HG02938 (cell line): ENCODE data around the gene STARD13.
A peak's percentile ranks its signal among the peaks of the same experiment; 100 is the strongest.

ENCODE experiments used
- ATAC-seq: cut with Tn5 transposase; IDR thresholded peaks from one replicate; pipeline ENCODE4 v1.9.1; 2021; ENCODE audit warnings: mild to moderate bottlenecking, moderate library complexity; ENCODE audit not compliant: unreplicated experiment

The STARD13 gene

GRCh38 chr13:33310245-33311038 is 24.9 kb upstream of the STARD13 start:
- ATAC-seq = no peak

DNA sequence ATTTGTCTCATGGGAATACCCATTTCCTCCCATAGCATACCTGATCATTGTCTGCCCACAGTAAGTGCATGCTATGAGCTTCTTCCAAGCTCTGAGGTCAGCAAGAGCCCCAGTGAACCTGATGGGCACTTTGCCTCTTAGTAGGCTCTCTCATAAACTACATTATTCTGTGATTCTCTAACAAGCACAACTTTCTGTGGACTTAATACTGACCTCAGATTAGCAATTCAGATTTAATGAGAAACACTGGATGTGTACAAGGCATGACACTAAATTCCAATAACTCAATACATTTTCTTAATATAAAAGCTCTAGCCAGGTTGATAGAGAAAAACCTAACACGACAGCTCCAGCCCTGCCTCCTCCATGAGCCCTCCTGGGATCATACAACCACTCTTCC is 23.3 kb upstream of the STARD13 start:
- ATAC-seq = no peak

DNA sequence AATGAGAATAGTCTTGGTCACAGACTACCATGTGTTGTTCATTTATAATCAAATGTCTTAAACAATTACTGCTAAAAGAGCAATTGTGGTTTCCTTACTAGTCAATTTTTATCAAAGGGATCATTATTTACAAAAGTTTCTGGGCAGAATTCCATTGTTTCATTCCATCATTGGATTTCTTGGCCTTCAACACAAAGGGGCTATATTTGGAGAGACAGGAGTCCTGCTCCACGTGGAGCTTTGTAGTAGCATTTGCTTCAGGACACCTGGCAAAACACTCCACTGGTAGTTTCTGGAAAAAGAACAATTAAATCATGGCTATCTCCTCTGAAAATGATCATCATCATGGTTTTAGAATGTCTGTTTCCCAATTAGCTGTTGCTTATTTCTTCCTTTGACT is 22.3 kb upstream of the STARD13 start:
- no peak for ATAC-seq

GRCh38 chr13:33303855-33304597 is 18.5 kb upstream of the STARD13 start:
- no peak for ATAC-seq

DNA sequence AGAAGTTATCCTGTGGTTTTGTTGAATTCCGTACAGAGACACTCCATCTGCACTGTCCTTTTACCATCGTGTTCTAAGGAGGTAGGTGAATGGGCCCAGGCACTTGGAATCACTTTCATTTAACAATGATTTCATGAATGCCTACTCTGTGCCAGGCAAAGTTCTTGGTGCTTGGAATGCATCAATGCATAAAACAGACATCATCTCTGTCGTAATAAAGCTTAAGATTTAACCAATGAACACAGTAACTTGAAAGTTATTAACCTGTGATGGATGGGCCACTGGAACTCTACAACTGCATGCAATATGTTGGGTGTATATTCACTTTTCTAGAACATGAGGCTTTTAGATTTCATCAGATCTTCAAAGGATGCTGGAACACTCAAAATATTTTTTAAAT is 14.1 kb upstream of the STARD13 start:
- ATAC-seq = no peak

- ATAC-seq = no peak
Measured at GRCh38 chr13:33296793-33297425, 11.4 kb upstream of the STARD13 start.

DNA sequence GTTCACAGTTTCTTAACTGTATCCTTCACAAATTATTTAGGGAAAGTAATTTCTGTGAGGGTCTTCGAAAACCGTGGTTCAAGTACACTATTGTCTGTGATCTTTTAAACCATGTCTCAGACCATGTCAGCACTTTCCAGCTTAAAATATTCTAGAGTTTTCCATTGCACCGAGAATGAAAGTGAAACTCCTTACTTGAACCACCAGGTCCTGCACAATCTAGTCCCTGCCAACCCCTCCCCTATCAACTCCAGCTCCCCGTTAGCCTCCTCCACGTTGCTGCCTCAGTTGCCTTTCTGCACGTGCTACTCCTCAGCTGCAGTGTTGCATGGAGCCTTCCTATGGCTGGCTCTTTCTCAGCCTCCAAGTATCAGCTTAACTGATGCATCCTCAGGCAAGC is 7.2 kb upstream of the STARD13 start:
- ATAC-seq = no peak

- ATAC-seq = no peak
Measured at GRCh38 chr13:33290421-33290965, 4.9 kb upstream of the STARD13 start.

DNA sequence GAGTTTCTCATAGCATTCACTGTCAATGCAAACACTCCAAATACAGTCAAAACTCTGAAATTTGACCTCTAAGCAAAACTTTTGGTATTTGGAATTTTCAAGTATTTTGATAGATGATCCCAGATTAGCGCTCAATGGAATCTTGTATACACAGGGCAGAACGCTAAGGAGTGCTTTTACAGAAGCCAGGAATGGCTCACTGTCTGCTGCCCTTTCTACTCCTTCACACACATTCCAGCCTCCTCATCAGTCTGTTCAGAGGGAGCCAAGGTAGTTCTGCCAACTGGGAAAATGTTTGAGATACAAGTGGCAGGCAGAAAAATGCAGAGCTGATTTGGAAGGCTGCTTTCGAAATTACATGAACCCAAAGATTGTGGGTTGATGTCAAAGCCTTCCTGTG is 4.4 kb upstream of the STARD13 start:
- no peak for ATAC-seq

GRCh38 chr13:33287142-33287882 is 1.8 kb upstream of the STARD13 start:
- ATAC-seq = no peak

DNA sequence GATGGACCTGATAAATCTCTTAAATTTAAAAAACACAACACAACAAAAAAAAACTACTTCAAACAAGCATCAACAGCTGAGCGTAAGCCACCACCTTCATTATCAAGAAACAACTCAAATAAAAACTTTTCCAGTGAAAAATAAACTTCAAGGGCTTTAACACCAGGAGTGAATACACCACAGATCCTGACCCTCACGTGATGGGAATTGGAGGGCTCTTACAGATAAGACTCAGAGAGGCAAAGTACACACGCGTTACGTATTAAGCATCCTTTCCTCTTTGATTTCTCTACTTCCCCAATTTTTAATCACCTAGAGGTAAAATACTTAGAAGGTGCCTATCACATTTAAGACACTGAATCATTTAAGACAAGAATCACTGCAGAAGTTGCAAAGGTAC is 573 bp upstream of the STARD13 start:
- no peak for ATAC-seq

- peak; percentile 22 for ATAC-seq
Measured at GRCh38 chr13:33284916-33285315, 639 bp downstream of the STARD13 start.

DNA sequence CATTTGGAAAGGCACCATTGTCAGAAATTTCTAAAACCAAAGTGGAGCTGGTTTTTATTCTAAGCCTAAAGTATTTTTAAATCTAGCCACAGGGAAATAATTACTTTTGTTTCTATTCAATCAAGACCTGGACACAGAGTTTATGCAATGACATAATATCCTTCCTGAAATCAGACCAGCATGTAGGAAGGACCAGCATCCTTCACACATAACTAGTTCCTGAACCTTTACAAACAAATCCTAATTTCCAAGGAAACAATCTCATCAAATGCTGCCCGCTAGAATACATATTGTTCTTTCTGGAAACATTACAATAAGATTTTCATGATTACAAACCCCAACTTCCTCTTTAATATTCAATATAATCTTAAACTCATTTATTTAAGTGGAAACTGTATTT is 1.5 kb downstream of the STARD13 start:
- ATAC-seq = no peak

GRCh38 chr13:33283195-33283911 is 2.2 kb downstream of the STARD13 start:
- no peak for ATAC-seq

DNA sequence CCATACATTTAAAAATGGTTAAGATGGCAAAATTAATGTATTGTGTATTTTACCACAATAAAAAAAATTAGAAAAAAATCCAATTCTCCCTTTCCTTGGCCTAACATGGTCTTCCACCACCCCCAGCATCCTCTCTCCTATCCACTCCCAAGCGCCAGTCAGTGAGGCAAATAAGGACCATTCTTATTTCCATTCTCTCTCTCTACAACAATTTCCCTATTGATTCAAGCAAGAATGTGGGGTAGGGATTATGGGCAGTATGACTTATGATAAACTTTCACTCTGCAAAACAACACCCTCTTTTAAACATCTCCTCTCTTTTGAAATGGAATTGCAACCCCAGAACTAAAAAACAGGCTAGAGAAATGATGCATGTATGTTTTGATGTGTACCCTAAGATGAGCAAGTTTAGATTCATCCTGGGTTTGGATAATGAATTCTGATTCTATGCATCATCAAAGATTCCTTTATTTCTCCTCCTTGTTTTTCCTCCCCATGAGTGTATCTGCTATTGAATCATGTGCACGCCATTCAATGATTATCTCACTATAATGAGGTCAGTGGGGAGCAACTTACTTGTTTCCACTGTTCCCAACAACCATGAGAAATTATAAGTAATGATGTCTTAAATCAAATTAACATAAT is 3.5 kb downstream of the STARD13 start:
- ATAC-seq = no peak

- no peak for ATAC-seq
Measured at GRCh38 chr13:33280923-33281322, 4.6 kb downstream of the STARD13 start.

DNA sequence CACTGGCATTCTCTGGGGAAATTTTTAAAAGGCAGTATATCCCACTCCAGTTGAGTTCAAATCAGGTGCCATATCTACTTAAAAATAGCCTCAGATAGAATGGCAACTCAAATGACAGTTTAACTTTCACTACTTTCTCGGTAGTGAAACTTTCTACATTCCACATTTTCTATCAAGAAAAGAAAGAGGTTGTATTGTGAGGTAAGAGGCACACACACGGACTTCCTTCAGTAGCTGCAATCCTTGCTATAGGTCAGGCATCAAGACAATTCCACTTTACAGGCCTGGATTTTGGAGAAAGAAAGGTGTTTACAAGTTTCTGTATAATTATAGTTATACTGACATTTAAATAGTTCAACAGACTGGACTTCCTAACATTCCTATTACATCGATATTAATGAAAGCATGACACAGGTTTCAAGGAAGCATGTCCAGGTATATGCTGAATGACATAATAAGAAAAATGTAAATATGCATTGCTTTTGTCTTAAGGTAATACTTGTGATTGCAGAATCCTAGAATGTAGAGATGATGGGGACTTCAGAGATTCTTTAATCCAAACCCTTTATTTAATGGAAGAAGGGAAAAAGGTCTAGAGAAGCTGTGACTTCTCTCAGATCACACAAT is 5.2 kb downstream of the STARD13 start:
- no peak for ATAC-seq

GRCh38 chr13:33279414-33280278 is 5.9 kb downstream of the STARD13 start:
- no peak for ATAC-seq
